GM12878 (cell line): ENCODE measurements around the gene S100A3.

Experiments used
- BHLHE40 ChIP-seq, 2 experiments: fragments of 450-650 bp in 1 of 2; IDR thresholded peaks; 2 replicates each; pipeline ENCODE4 v1.6.1; 2011 to 2017; ENCODE audit warnings: low read depth in 2 of 2, borderline replicate concordance in 1 of 2, improper control_type of control experiment in 1 of 2, low read length in 1 of 2, mild to moderate bottlenecking in 1 of 2
- CHD1 ChIP-seq: IDR thresholded peaks from 2 replicates; pipeline ENCODE4 v1.6.1; 2012; ENCODE audit warnings: low read depth, low read length, improper control_type of control experiment
- CHD4 ChIP-seq: fragments of 200-600 bp; sonication (generic); IDR thresholded peaks from 2 replicates; pipeline ENCODE4 v1.6.1; 2016; ENCODE audit warnings: mild to moderate bottlenecking
- CTCF ChIP-seq, 3 experiments: IDR thresholded peaks in 2 of 3; conservative IDR thresholded peaks in 1 of 3; 2 replicates each; pipeline ENCODE4 v1.5.1; 2011; ENCODE audit warnings: low read depth in 3 of 3, low read length in 3 of 3, mild to moderate bottlenecking in 3 of 3, control low read depth in 2 of 3, moderate library complexity in 2 of 3, inconsistent platforms in 1 of 3, mixed read lengths in 1 of 3; ENCODE audit not compliant: control insufficient read depth in 2 of 3, insufficient read depth in 1 of 3; ENCODE audit errors: extremely low read depth in 1 of 3
- HDAC2 ChIP-seq: fragments of 200-600 bp; sonication (generic); IDR thresholded peaks from 2 replicates; pipeline ENCODE4 v1.6.1; 2017
- JUND ChIP-seq: IDR thresholded peaks from 2 replicates; pipeline ENCODE4 v1.6.1; 2012; ENCODE audit warnings: low read depth, mild to moderate bottlenecking, low read length, improper control_type of control experiment, moderate library complexity
- POLR2AphosphoS5 ChIP-seq: IDR thresholded peaks from 2 replicates; pipeline ENCODE4 v1.6.1; 2011; ENCODE audit warnings: mild to moderate bottlenecking, low read length, inconsistent platforms
- POU2F2 ChIP-seq: IDR thresholded peaks from 3 replicates; pipeline ENCODE4 v1.6.1; 2011; ENCODE audit warnings: low read depth, mild to moderate bottlenecking, low read length, borderline replicate concordance
- REST ChIP-seq: IDR thresholded peaks from 2 replicates; pipeline ENCODE4 v1.6.1; 2012; ENCODE audit warnings: mild to moderate bottlenecking, low read depth, low read length
- SMC3 ChIP-seq: IDR thresholded peaks from 2 replicates; pipeline ENCODE4 v1.6.1; 2011; ENCODE audit warnings: low read length, improper control_type of control experiment, borderline replicate concordance
- STAT3 ChIP-seq: IDR thresholded peaks from 2 replicates; pipeline ENCODE4 v1.6.1; 2011; ENCODE audit warnings: low read depth, low read length, improper control_type of control experiment
- TCF7 ChIP-seq: IDR thresholded peaks from 2 replicates; pipeline ENCODE4 v1.6.1; 2014; ENCODE audit warnings: antibody characterized with exemption, borderline replicate concordance
- ZNF274 ChIP-seq: IDR thresholded peaks from one replicate; pipeline ENCODE4 v1.8.0; 2011; ENCODE audit not compliant: insufficient read length, insufficient read depth
- ZSCAN29 ChIP-seq: fragments of 450-650 bp; IDR thresholded peaks from 2 replicates; pipeline ENCODE4 v1.6.1; 2017; ENCODE audit warnings: mild to moderate bottlenecking, moderate library complexity

- TF ChIP-seq POLR2AphosphoS5: peak; percentile 71
- TF ChIP-seq CHD1: peak; percentile 83; the same call in 1 of the 2 replicates
- TF ChIP-seq REST: no peak
- no peak for TF ChIP-seq ZSCAN29
- TF ChIP-seq ZNF274: no peak
- peak; percentile 89 for TF ChIP-seq POU2F2
- no peak for TF ChIP-seq STAT3
- 0 out of 2 replicates have a peak, but pooled peaks have one; percentile 38 for TF ChIP-seq JUND
- no peak for TF ChIP-seq SMC3
- TF ChIP-seq CHD4: no peak
- TF ChIP-seq CTCF (IDR thresholded peaks at IDR 0.05 in 2 of 3, conservative IDR thresholded peaks at IDR 0.05 in 1 of 3; ENCODE audit: control insufficient read depth in 2 of 3, extremely low read depth in 1 of 3, insufficient read depth in 1 of 3, low read depth in 3 of 3, low read length in 3 of 3): no peak
- TF ChIP-seq BHLHE40 (IDR thresholded peaks at IDR 0.05; ENCODE audit: borderline replicate concordance in 1 of 2, low read depth in 2 of 2, low read length in 1 of 2): peak; percentile 36 to 44; a peak in 2 of 4 replicates
- no peak for TF ChIP-seq TCF7
- no peak for TF ChIP-seq HDAC2
These were observed 49.5 kb upstream of the S100A3 start for GRCh38 chr1:153598309-153599172.
